ENCODE data around the gene PTPRM.

The PTPRM gene

GRCh38 chr18:7593218-7593819 lies 26.2 kb downstream of the PTPRM start:
- no peak for DNase-seq (ENCODE audit: low read depth)
- TF ChIP-seq POLR2A (IDR thresholded peaks at IDR 0.05; ENCODE audit: extremely low read depth, insufficient read length) (no peak), MYC (IDR thresholded peaks at IDR 0.05; ENCODE audit: low read depth, low read length) (no peak), CTCF (IDR thresholded peaks at IDR 0.05; ENCODE audit: low read depth, low read length) (no peak), MAX (IDR thresholded peaks at IDR 0.05; ENCODE audit: low read depth, low read length) (no peak)
- H3K4me3 ChIP-seq (ENCODE audit: low read depth, low read length), result no peak overlapping the region

- no peak overlapping the region for H3K4me3 ChIP-seq (ENCODE audit: low read depth, low read length)
- no peak for DNase-seq (ENCODE audit: low read depth)
- TF ChIP-seq MAX (IDR thresholded peaks at IDR 0.05; ENCODE audit: low read depth, low read length) (no peak), MYC (IDR thresholded peaks at IDR 0.05; ENCODE audit: low read depth, low read length) (no peak), CTCF (IDR thresholded peaks at IDR 0.05; ENCODE audit: low read depth, low read length) (no peak), POLR2A (IDR thresholded peaks at IDR 0.05; ENCODE audit: extremely low read depth, insufficient read length) (no peak)
These were observed 29.0 kb downstream of the PTPRM start for GRCh38 chr18:7596147-7596546.

- no peak overlapping the region for H3K4me3 ChIP-seq (ENCODE audit: low read depth, low read length)
- no peak for DNase-seq (ENCODE audit: low read depth)
- TF ChIP-seq MAX (IDR thresholded peaks at IDR 0.05; ENCODE audit: low read depth, low read length) (no peak), MYC (IDR thresholded peaks at IDR 0.05; ENCODE audit: low read depth, low read length) (no peak), POLR2A (IDR thresholded peaks at IDR 0.05; ENCODE audit: extremely low read depth, insufficient read length) (no peak), CTCF (IDR thresholded peaks at IDR 0.05; ENCODE audit: low read depth, low read length) (no peak)
These were observed 30.4 kb downstream of the PTPRM start for GRCh38 chr18:7597500-7597899.

- TF ChIP-seq MYC (IDR thresholded peaks at IDR 0.05; ENCODE audit: low read depth, low read length), result no peak
- TF ChIP-seq MAX (IDR thresholded peaks at IDR 0.05; ENCODE audit: low read depth, low read length), result no peak
- no peak for TF ChIP-seq CTCF (IDR thresholded peaks at IDR 0.05; ENCODE audit: low read depth, low read length)
- TF ChIP-seq POLR2A (IDR thresholded peaks at IDR 0.05; ENCODE audit: extremely low read depth, insufficient read length), result no peak
- no peak overlapping the region for H3K4me3 ChIP-seq (ENCODE audit: low read depth, low read length)
- no peak for DNase-seq (ENCODE audit: low read depth)
These were observed 31.3 kb downstream of the PTPRM start for GRCh38 chr18:7598167-7599047.

GRCh38 chr18:7600036-7600435 lies 32.9 kb downstream of the PTPRM start:
- DNase-seq (ENCODE audit: low read depth), result no peak
- TF ChIP-seq POLR2A (IDR thresholded peaks at IDR 0.05; ENCODE audit: extremely low read depth, insufficient read length) (no peak), CTCF (IDR thresholded peaks at IDR 0.05; ENCODE audit: low read depth, low read length) (no peak), MYC (IDR thresholded peaks at IDR 0.05; ENCODE audit: low read depth, low read length) (no peak), MAX (IDR thresholded peaks at IDR 0.05; ENCODE audit: low read depth, low read length) (no peak)

More at GRCh38 chr18:7600036-7600435, 32.9 kb downstream of the PTPRM start:
- no peak overlapping the region for H3K4me3 ChIP-seq (ENCODE audit: low read depth, low read length)
